ENCODE measurements around the gene MKNK1.
A peak's percentile ranks its signal among the peaks of the same experiment; 100 is the strongest.

The MKNK1 gene

DNA sequence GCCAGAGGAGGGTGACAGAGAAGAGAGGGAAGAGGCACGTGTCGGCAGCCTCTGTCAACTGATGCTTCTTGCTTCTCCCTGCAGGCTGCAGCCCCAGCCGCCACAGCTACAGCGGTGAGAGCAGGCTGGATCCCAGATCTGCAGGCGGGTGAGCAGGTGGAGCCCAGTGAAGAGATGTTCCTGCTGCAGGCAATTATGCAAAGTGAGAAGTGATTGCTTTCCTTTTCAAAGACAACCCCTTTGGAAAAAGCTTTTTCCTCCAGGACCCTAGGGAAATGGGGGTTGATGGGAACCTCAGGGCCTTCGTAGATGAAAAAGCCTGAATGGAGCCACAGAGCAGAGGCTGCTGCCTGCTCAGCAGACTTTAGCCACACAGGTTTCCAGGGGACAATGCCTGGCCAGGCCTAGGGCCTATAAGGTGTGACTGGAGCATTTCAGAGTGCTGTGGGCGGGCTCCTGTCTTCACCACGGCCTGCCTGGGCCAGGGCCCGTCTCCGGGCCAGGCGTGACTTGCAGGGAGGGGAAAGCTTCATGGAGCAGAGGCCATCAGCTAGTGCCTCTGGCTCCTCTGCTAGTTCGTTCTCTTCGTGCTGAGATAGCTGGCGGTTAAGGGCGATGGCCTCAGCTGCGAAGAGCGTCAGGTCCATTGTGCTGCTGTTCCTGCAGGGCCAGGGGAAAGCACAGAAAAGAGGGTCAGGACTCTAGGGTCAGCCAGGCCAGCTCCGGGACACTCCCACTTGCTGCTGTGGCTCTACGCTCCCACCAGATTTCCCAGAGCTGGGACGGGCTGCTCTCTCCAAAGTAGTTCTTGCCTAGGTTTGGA lies 45.7 kb downstream of the MKNK1 start:
- no peak for DNase-seq (ENCODE audit: low spot score)

DNA sequence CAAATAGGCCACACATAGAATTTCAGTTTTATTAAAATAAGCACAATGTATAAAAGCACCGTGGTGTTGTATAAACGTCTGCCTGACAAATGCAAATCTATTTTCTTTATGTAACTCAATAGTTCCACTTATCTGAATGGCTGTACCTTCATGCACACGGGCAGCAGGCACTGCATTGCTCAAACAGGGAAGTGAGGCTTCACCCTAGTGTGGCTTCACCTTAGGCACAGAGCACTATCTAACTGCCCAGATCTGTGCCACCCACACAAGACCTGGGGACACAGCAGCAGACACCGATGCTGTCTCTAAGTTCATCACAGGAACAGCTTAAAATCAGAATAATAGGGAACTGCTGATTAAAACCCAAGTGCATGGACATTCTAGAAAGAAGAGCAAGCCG lies 46.7 kb downstream of the MKNK1 start:
- DNase-seq (ENCODE audit: low spot score): no peak

DNA sequence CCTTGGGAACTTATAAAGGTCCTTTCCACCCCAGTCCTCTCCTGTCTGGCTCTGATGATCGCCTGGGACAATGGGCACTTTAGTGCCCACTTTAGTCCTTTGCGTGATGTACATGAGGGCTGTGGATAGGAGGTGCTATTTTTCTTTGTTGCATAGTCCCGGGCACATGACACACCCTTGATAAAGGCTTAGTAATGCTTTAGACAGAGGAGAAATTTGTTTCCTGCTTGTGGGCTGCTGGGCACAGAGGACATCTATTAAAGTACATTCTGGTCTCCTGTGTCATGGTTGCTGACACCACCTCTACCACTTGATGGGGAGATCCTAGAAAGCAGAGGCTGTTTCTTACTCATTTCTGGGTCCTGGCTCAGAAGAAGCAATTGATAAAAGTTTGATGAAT lies 47.2 kb downstream of the MKNK1 start:
- DNase-seq (ENCODE audit: low spot score): peak; percentile 88

DNA sequence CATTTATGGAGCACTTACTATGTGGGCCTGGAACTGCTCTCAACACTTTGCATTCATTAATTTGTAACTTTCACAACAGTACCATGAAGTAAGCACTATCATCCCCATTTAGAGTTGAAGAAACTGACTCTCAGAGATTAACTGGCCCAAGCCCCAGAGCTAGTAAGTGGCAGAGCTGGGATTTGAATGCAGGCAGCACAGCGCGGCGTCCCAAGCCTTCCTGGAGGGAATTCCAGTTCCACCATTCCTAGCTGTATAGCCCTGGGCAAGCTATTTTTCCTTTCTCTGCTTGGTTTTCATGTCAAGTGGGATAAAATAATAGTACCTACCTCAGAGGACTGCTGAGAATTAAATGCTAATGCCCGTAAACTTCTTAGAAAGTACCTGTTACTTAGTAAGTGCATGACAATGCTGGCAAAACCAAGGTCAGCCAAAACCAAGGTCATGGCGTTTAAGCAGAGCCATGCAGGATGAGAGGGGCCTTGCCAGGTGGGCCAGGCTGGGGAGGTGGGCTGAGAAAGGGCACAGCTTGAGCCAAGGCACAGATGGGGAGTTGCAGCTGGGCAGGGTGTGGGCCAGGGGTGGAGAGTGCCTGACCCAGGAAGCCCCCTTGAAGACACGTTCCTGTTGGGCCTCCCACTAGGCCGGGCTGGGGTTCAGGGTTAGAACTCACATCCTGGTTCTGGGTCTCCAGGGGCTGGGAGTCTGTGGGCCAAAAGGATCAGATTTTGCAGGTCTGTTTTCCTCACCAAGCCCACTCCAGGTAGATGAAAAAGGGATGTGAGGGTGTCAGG lies 48.0 kb downstream of the MKNK1 start:
- DNase-seq (ENCODE audit: low spot score): no peak

DNA sequence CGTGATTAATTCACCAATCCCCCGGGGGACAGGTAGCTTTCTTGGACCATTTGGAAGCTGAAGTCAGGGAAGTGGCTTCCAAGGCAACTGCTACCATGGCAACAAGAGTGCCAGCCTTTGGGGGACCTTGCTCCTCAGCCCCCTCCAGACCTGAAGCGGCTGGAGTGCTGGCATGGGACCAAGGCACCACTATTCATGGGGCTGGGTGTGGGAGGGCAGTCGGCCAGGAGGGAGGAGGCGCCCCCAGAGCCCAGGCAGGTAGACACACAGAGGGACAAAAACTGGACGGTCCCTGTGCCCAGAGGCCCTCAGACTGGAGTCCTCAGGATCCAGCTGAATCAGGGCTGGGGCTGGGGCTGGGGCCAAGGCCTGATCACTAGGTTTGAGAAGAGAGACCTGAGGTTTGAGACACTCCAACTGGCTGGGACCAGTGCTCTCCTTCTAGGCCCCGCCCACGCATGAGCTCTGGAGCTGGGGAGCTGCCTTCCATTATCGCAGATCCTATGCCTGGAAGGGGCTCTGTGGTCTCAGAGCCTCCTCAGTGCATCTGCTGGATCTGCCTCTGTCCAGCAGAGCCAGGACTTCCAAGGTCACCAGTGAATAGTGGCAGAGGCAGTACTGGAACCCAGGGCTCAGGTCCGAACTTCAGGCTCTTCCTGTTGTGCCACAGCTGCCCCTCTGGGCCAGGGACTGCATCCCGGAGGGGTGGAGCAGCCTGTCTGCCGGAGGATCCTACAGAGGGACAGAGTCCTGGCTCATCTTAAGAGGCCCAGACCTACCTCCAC lies 49.3 kb downstream of the MKNK1 start:
- DNase-seq (ENCODE audit: low spot score): no peak

DNA sequence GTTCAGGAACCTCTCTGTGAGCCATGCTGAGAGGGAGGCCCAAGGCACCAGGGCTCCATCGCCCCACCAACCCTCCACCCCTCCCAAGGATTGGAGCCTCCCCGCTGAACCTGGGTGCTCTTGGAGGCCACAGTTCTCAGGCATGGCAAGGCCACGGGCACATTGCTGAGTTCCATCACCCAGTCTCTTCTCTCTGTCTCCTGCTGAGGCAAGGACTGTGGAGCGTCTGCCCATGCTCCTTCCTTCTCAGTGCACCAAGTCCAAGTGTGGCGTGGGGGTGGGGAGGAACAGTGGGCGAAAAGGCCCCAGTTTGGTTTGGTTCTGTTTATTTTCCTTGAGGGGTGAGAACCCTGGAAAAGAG lies 49.9 kb downstream of the MKNK1 start:
- DNase-seq (ENCODE audit: low spot score): no peak

DNA sequence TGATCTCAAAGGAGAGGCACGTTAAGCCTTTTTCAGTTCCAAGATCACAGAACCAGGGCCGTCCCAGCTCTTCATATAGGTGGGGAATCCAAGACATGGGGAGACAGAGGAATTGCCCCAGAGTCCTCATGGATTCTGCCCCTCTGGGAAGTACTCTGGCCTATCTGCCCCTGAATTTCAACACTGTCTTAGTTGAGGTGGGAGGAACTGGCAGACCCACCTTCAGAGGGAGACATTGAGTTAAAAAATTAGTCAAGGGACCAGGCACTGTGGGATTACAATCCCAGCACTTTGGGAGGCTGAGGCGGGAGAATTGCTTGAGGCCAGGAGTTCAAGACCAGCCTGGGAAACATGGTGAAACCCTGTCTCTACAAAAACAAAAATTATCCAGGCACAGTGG lies 50.6 kb downstream of the MKNK1 start:
- no peak for DNase-seq (ENCODE audit: low spot score)

DNA sequence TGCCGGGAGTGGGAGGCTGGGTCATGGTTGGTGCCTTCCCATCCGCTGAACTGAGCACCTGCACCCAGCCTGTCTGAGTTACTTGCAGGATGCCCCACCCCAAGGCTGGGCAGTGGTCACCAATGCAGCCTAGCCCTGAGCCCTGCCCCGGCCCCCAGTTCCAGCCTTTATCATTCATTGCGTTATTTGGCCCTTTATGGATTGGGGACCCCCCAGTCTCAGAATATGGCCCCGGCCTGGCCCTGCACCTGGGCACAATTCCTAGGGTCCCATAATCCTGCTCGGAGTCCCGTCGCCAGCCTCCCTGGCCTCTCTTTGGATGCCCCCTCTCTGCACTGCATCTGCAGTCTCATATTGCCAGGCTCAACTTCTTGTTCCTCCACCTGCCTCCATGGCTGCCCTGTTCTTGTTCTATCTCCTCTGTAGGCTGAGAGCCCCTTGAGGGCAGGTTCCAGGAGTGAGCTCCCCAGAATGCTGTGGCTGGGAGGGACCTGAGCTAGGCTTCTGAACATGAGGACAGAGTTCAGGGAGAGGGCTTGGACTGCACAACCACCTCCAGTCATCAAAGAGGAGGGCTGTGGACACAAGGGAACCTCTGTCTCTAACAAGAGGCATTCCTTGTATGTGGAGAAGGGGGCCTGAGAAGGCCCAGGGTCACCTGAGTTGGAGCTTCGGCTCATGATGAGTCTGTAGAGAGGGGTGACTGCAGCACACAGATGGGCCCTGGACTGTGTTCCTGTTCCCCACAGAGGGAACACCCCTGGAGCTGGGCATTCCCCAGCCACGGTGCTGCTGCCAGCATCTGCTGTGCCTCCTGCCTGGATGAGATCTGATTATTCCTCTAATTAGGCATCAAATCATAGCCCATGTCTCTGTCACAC lies 51.5 kb downstream of the MKNK1 start:
- no peak for DNase-seq (ENCODE audit: low spot score)

DNA sequence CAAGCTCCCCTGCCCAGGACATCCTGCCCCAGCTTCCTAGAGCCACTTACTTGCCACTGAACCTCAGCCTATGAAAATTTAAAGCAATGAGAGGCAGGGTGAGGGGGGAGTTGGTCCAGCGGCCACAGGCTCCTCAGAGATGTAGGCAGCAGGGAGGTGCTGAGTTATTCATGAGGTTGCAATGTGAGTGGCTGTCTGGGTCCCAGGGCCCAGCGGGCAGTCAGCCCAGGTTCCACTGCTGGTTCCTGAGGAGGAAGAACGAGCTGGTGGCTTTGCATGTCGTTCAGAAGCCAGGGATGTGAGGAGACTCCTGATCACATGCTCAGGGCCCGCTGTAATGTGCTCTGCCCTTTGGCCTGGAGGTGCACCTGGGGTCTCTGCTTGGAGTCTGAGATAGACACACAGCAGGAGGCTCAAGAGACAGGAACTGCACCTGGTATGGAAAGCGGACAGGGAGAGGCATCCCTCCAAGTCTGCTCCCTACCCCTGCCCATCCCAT lies 52.4 kb downstream of the MKNK1 start, which contains the start of gene KNCN:
Gene KNCN (minus strand): TSS at position 51 of the 499 bp plus-strand sequence. CDS start 432 bp downstream, outside the sequence.
- DNase-seq (ENCODE audit: low spot score): no peak

DNA sequence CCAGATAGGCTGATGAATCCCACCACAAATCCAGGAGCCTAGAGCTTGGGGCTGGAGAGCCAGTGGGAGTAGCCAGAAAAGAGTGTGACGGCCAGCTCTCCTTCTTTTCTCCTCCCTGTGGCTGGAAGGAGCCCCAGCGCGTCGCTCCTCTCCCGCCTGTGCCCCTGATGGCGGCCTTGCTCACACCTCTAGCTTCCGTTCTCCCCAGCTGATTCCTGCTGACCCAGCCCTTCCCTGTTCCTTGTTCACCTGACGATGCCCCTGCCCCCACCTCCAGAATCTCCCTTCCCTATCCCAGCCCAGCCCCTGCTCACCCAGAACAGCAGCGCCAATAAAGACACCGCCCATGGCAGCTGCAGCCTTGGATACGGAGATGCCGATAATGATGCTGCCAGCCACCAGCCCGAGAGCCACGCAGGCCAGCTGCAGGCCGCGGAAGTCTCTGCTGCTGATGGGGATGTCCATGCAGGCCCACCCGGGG lies 53.3 kb downstream of the MKNK1 start:
- no peak for DNase-seq (ENCODE audit: low spot score)

DNA sequence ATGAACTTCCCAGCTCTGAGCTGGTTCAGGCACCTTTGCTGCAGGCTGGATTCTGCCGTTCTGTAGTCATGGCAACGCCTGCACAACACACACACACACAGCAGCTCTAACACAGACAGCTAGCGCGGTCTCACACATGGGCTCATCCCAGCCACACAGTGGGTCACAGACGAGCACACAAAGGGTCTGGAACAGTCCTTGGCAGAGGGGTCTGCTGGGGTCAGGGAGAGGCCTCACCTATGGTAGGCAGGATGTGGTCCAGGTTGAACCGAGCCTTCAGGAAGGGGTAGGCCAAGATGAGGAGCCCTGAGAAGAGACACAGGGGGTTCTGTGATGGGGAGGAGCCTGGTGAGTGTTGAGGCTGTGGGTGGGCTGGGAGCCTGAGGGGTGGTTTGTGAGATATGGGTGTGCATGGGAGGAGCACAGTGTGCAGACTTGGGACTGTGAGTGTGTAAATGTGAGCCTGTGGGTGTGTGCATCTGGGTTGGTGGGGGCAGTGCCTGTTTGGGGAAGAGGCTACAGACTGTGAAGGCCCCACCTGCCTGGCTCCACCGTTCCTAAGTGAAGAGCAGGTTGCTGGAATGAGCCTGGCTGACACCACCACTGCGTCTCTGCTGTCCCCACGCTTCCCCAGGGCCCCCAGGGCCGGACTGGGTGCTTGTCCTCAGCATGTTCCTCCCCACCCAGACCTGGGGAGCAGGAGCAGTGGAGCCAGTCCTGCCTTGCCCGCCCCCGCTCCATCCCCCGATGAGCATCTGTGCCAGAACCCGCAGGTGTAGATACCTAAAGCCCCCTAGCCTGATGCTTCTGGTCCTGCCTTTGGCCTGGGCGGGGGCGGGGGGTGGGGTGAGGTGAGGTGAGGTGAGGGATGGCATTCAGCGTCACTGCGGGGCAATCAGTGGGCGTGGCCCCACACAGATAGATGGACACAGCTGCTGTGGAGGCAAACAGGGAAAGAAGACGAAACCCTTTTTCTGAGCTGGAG lies 54.1 kb downstream of the MKNK1 start:
- peak; percentile 65 for DNase-seq (ENCODE audit: low spot score)

DNA sequence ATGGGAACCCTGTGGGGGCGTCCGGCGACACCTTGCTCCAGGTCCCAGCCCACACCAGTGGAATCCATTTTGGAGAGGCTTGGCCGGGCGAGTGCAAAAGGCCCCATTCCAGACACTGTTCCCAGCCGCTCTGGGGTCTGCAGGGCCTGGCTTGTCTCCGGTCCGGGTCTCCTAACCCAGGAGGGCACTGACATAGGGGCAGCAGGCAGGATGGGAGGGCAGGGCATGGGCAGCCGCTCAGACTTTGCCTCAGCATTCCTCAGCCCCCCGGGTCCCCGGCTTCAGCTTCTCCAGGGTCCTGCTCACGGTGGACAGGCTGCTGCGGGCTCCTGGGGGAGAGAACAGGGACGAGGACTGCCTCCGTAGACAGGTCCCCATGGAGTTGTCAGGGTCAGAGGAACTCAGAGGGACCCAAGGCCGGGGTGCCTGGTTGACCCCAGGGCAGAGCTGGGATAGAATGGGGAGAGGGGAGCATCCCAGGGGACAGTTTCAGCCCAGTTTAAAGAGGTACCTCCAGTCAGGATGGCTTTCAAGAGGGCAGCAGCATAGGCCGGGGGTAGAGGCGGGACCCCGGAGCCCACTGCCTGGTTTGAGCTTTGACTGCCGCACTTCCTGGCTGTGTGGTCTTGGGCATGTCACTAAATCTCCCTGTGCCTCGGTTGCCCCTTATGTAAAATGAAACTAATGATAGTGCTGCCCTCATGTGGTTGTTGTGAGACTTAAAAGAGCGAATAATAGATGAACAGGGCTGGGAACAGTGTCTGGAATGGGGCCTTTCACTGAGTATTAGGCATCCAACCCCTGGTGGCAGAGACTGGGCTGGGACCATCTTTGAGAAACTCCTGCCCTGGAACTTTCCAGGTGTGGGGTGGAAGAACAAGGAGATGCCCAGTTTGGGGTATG lies 56.3 kb downstream of the MKNK1 start:
- DNase-seq (ENCODE audit: low spot score): peak; percentile 52

DNA sequence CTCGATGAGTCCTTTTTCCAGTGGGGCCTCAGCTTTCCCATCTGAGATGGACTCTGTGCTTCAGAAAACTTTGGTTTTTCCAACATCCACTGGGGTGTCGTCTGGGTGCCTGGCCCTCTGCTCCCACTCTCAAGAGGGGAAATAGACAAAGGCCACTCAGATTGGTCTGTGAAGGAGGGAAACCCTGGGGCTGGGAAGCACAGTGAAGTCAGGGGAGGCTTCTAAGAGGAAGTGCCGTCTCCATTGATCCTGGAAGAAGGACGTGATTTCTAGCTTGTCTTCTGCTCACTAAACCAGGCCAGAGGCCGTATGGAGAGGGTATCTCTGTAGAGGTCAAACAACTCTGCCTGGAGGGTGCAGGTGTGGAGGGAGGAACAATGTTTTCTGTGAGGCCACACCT lies 57.9 kb downstream of the MKNK1 start:
- DNase-seq (ENCODE audit: low spot score): no peak

DNA sequence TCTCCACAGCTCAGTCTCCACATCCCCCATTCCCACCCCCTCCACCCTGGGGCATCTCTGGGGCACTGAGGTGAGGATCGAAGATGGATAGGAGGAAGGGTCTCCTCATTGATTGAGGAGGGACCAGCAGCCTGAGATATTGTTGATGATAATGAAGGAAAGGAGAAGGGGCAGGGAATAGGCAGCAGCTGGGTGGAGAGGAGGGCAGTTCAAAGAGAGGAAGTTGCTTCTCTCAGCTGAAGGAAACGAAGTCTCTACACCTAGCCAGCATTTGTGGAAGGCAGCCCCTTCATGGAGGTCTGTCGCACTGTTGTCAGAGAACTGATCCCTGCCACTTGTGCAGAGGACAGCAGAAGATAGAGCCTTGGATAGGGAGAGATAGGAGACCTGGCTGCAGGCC lies 58.3 kb downstream of the MKNK1 start:
- no peak for DNase-seq (ENCODE audit: low spot score)

DNA sequence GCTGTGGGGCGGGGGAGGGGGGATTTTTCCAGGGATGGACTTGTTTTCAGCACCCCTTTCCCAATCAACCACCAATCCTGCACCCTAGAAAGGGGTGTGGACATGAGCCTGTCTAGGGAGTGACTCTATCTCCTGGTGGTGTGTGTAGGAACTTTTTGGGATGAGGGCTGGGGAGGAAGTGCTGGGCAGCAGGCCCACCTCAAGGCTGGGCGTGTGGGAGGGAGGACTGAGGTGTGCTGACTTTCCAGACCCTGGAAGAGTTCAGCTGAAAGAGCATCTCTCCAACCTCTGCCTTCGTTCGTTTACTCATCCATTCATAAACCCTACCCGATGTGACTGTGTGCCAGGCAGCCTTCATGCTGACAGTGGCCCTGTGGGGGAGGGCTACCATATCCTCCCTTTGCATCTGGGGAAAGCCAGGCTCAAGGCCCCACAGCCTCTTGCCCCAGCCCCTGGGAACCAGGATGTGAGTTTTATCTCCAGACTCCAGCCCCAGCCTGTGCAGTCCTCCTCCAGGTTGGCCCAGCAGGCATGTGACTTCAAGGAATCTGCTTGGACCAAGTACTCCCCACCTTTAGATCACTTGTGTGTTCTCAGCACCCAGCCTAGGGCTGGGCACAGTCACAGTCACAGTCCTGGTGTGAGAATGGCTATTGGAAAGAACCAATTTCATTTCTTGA lies 59.4 kb downstream of the MKNK1 start:
- DNase-seq (ENCODE audit: low spot score): no peak

DNA sequence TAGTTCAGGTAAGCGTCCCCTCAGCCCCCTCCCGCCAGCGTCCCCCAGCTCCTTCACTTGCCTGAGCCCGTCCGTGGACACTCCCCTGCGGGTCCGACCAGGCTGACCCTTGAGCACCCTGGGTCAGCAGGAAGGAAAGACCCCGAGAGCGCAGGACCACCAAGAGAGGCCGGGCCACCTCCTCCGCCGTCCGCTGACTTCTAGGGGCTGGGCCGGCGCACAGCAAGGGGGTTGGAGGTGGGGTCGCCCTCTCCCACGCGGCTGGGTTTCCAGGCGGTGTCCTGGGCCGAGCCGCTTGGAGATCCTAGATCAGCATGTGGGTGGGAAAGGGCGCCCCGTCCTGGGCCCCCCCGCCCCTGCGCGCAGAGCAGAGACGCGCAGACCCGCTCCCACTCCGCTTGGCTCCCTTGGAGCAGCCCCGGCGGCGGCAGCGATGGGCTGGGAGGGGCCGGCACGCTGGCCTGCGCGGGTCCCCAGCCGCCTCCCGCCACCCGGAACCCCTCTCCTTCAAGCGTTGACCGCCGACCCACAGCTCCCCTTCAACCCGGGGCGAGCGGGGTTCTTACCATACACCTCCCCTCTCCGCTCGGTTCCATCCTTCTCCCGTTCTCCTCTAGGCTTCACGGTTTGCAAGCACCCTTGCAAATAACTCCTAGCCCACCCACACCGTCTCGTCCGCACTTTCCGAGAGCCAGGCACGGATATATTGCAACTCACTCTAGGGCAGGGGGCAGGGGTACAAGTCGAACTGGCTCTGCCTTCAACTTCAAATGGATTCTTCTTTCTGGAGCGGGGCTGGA lies 60.1 kb downstream of the MKNK1 start:
- DNase-seq (ENCODE audit: low spot score): no peak

DNA sequence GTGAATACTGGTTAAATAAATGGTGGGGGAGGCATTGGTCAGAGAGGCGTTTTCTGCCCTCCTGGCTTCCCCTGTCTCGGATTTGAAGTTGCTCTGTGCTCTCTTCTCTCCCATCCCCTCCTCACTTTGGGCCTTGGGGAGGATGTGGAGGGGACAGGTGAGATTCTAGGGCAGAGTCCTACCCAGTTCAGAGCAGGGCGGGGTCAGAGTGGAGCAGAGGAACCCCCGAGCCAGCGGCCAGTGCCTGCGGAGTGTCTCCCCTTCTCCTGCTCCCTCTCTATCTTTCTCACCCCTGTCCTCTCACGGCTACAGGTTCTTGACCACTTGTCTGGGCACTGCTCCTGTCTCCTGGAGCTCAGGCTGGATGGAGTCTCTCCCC lies 60.7 kb downstream of the MKNK1 start:
- DNase-seq (ENCODE audit: low spot score): no peak

DNA sequence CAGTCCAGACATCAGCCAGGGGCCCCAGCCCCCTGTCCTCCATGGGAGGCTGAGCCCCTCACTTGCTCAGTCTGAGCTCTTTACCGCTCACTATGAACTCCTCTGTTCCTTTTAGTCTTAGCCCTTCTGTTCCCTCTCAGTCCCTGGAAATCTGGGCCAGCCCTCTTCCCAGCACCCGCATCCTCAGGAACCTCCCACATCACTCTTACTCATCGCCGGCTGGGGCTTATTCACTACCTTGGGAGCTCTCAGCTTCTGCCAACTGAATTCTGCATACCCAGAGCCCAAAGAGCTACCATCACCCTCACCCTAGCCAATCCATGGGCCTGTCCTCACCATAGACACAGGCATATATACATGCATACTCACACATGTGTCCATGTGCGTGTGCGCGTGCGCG lies 64.1 kb downstream of the MKNK1 start:
- peak; percentile 78 for DNase-seq (ENCODE audit: low spot score)

Measured in kidney tubule cell (primary cell).